CD14-positive monocyte (primary cell): ENCODE measurements around the gene TMOD3. TPM values are rescaled to one million over a fixed set of nuclear protein-coding genes. Genes with fewer than 3 reads are reported as not detected.

ENCODE experiments used
- DNase-seq, 3 donors: peaks; one replicate each; pipeline ENCODE4 v3.0.0-alpha.2; 2011 to 2022
- H2AFZ ChIP-seq: 2 replicates; pipeline ENCODE4 v1.6.0; 2012; ENCODE audit warnings: mild to moderate bottlenecking, low read depth, low read length, inconsistent platforms; ENCODE audit not compliant: insufficient read depth, poor library complexity, severe bottlenecking
- H3K27ac ChIP-seq, 2 donors: 1 replicate in 1 of 2; 2 replicates in 1 of 2; pipeline ENCODE4 v1.5.1; 2012 to 2013; ENCODE audit warnings: low read length in 2 of 2, control low read depth in 1 of 2, inconsistent platforms in 1 of 2, low read depth in 1 of 2, mild to moderate bottlenecking in 1 of 2
- H3K27me3 ChIP-seq, 2 donors: one replicate each; pipeline versions ENCODE4 v1.6.0 to v1.6.1; 2011 to 2013; ENCODE audit warnings: low read length in 2 of 2; ENCODE audit not compliant: control insufficient read depth in 2 of 2, insufficient read depth in 2 of 2
- H3K36me3 ChIP-seq, 2 donors: replicated peaks in 1 of 2; 1 replicate in 1 of 2; 2 replicates in 1 of 2; pipeline versions ENCODE4 v1.5.1 to v1.6.1; 2012 to 2013; ENCODE audit warnings: low read length in 2 of 2, control low read depth in 1 of 2, inconsistent platforms in 1 of 2, mild to moderate bottlenecking in 1 of 2; ENCODE audit not compliant: insufficient read depth in 2 of 2, control insufficient read depth in 1 of 2
- H3K4me1 ChIP-seq, 2 donors: 1 replicate in 1 of 2; 2 replicates in 1 of 2; pipeline versions ENCODE4 v1.5.1 to v1.6.1; 2012 to 2013; ENCODE audit warnings: low read length in 2 of 2, control low read depth in 1 of 2, inconsistent platforms in 1 of 2, mild to moderate bottlenecking in 1 of 2, moderate library complexity in 1 of 2; ENCODE audit not compliant: insufficient read depth in 2 of 2, control insufficient read depth in 1 of 2
- H3K4me2 ChIP-seq: replicated peaks from 2 replicates; pipeline ENCODE3; 2012; ENCODE audit warnings: low read length, moderate library complexity, mild to moderate bottlenecking; ENCODE audit not compliant: poor library complexity, severe bottlenecking; ENCODE audit errors: extremely low read depth
- H3K4me3 ChIP-seq, 3 experiments: fragments of 200-600 bp in 1 of 3; sonication (generic) in 1 of 3; replicated peaks in 1 of 3; 1 replicate in 2 of 3; 2 replicates in 1 of 3; pipeline ENCODE4 v1.5.1; 2011 to 2013; ENCODE audit warnings: low read length in 3 of 3, mild to moderate bottlenecking in 3 of 3, control low read depth in 2 of 3, low read depth in 2 of 3, inconsistent platforms in 1 of 3, moderate library complexity in 1 of 3
- H3K79me2 ChIP-seq: 2 replicates; pipeline ENCODE4 v1.6.0; 2012; ENCODE audit warnings: mild to moderate bottlenecking, control low read depth, inconsistent platforms, low read length, moderate library complexity; ENCODE audit not compliant: insufficient read depth
- H3K9ac ChIP-seq: 2 replicates; pipeline ENCODE4 v1.6.0; 2017; ENCODE audit warnings: low read length, mild to moderate bottlenecking; ENCODE audit not compliant: insufficient read depth, poor library complexity, severe bottlenecking
- H3K9me3 ChIP-seq, 2 donors: replicated peaks in 1 of 2; 1 replicate in 1 of 2; 2 replicates in 1 of 2; pipeline versions ENCODE4 v1.5.1 to v1.6.1; 2012 to 2013; ENCODE audit warnings: low read length in 2 of 2, control low read depth in 1 of 2; ENCODE audit not compliant: control insufficient read depth in 1 of 2, insufficient read depth in 1 of 2
- H4K20me1 ChIP-seq: 2 replicates; pipeline ENCODE4 v1.6.0; 2012; ENCODE audit warnings: mild to moderate bottlenecking, low read length, control low read depth, moderate library complexity; ENCODE audit not compliant: insufficient read depth
- H3K27ac Mint-ChIP-seq, 7 donors: one replicate each; pipeline ENCODE4 v1.8.0; 2020; ENCODE audit warnings: mild to moderate bottlenecking in 7 of 7, mixed read lengths in 7 of 7, moderate library complexity in 6 of 7, inconsistent platforms in 2 of 7
- H3K27me3 Mint-ChIP-seq, 3 donors: one replicate each; pipeline ENCODE4 v1.8.0; 2021 to 2022; ENCODE audit warnings: low read depth in 3 of 3, mild to moderate bottlenecking in 3 of 3, mixed read lengths in 3 of 3, moderate library complexity in 3 of 3, inconsistent platforms in 1 of 3
- H3K36me3 Mint-ChIP-seq, 2 donors: one replicate each; pipeline ENCODE4 v1.8.0; 2020; ENCODE audit warnings: mixed read lengths in 2 of 2, inconsistent platforms in 1 of 2, mild to moderate bottlenecking in 1 of 2
- H3K4me1 Mint-ChIP-seq: one replicate; pipeline ENCODE4 v1.8.0; 2020; ENCODE audit warnings: mild to moderate bottlenecking, mixed read lengths
- H3K4me3 Mint-ChIP-seq, 2 donors: one replicate each; pipeline ENCODE4 v1.8.0; 2020; ENCODE audit warnings: mild to moderate bottlenecking in 2 of 2, mixed read lengths in 2 of 2, moderate library complexity in 1 of 2
- H3K9me3 Mint-ChIP-seq, 7 donors: one replicate each; pipeline ENCODE4 v1.8.0; 2020 to 2022; ENCODE audit warnings: mixed read lengths in 7 of 7, mild to moderate bottlenecking in 6 of 7, moderate library complexity in 6 of 7, inconsistent platforms in 2 of 7
- CTCF ChIP-seq: fragments of 200-600 bp; IDR thresholded peaks from one replicate; pipeline ENCODE4 v1.8.0; 2022; ENCODE audit warnings: antibody characterized with exemption, mild to moderate bottlenecking
- WGBS: methylation state at CpG from one replicate; pipeline ENCODE4 v1.1.5; 2013; ENCODE audit warnings: missing lambda C conversion rate; ENCODE audit not compliant: insufficient coverage; 5-methylcytosine and 5-hydroxymethylcytosine counted together
- intact Hi-C, 2 donors: fragments of 100-400 bp; cut with micrococcal nuclease; formaldehyde crosslinking; loops; one replicate each; pipeline versions ENCODE4 v1.15.0 to v1.15.1; 2023
- polyA plus RNA-seq, 3 donors: library from polyadenylated mRNA; depleted of rRNA in 1 of 3; unstranded in 2 of 3; stranded (reverse) in 1 of 3; fragments of 300-500 nt in 2 of 3; fragments of >200 nt in 1 of 3; fragmentation: Illumina TruSeq in 2 of 3; gene quantifications; 1 replicate in 2 of 3; 2 replicates in 1 of 3; pipeline ENCODE4 v1.2.3, GENCODE V29; 2012 to 2021

The TMOD3 gene
- polyA plus RNA-seq, 3 donors, result 7.7 to 34.8 (median 27.8) TPM

- H3K9me3 ChIP-seq, result no peaks in the 10 kb centered on the region
These were observed 31.2 kb upstream of the TMOD3 start for GRCh38 chr15:51798281-51798680.

GRCh38 chr15:51799282-51800252, 29.9 kb upstream of the TMOD3 start:
- Histone ChIP-seq H3K4me3 (no peak overlapping the region), H4K20me1 (no peaks in the 10 kb centered on the region), H3K9me3 (no peaks in the 10 kb centered on the region), H3K79me2 (no peaks in the 10 kb centered on the region), H2AFZ (no peak overlapping the region), H3K9ac (no peak overlapping the region), H3K36me3 (peaks cover 33 to 68% of the 10 kb centered on the region in 2 donors), H3K27ac (no peak overlapping the region), H3K4me2 (no peak overlapping the region), H3K4me1 (no peaks in the 10 kb centered on the region), H3K27me3 (no peaks in the 10 kb centered on the region)
- H3K4me1 Mint-ChIP-seq, result no peaks in the 10 kb centered on the region
- H3K27me3 Mint-ChIP-seq, result no peaks in the 10 kb centered on the region
- H3K9me3 Mint-ChIP-seq, result no peaks in the 10 kb centered on the region
- TF ChIP-seq CTCF, result no peak
- H3K36me3 Mint-ChIP-seq, result peaks cover 63 to 64% of the 10 kb centered on the region in 2 donors
- H3K27ac Mint-ChIP-seq, result no peak overlapping the region
- intact Hi-C loops, result no loop called here
- no peak overlapping the region for H3K4me3 Mint-ChIP-seq
- DNase-seq, result no peak
- WGBS, result 89% methylated on average over 4 of the region's 6 CpGs

More at GRCh38 chr15:51798281-51798680, 31.2 kb upstream of the TMOD3 start:
- no peak overlapping the region for H2AFZ ChIP-seq
- no peak overlapping the region for H3K27ac Mint-ChIP-seq
- no peak for DNase-seq
- 100% methylated on average over 1 of the region's 1 CpG for WGBS
- H3K4me1 Mint-ChIP-seq, result no peaks in the 10 kb centered on the region
- H3K27ac ChIP-seq, result no peak overlapping the region
- no peak overlapping the region for H3K4me3 Mint-ChIP-seq
- no peak overlapping the region for H3K4me3 ChIP-seq
- H3K36me3 ChIP-seq, result peaks cover 24 to 55% of the 10 kb centered on the region in 2 donors
- TF ChIP-seq CTCF, result no peak
- no peaks in the 10 kb centered on the region for H3K27me3 Mint-ChIP-seq
- intact Hi-C loops, result no loop called here
- H3K27me3 ChIP-seq, result no peaks in the 10 kb centered on the region
- no peak overlapping the region for H3K9ac ChIP-seq
- H3K9me3 Mint-ChIP-seq, result no peaks in the 10 kb centered on the region
- no peaks in the 10 kb centered on the region for H3K4me1 ChIP-seq
- no peaks in the 10 kb centered on the region for H4K20me1 ChIP-seq
- peaks cover 51 to 54% of the 10 kb centered on the region in 2 donors for H3K36me3 Mint-ChIP-seq
- H3K79me2 ChIP-seq, result no peaks in the 10 kb centered on the region
- H3K4me2 ChIP-seq, result no peak overlapping the region
